CD4-positive, alpha-beta T cell treated with Interleukin-6 for 4 hours (primary cell): ENCODE results near the gene AMPD2.

Experiments
- DNase-seq: peaks from one replicate; pipeline ENCODE4 v3.0.0-alpha.2; 2020; ENCODE audit warnings: mixed read lengths

AMPD2 gene

DNA sequence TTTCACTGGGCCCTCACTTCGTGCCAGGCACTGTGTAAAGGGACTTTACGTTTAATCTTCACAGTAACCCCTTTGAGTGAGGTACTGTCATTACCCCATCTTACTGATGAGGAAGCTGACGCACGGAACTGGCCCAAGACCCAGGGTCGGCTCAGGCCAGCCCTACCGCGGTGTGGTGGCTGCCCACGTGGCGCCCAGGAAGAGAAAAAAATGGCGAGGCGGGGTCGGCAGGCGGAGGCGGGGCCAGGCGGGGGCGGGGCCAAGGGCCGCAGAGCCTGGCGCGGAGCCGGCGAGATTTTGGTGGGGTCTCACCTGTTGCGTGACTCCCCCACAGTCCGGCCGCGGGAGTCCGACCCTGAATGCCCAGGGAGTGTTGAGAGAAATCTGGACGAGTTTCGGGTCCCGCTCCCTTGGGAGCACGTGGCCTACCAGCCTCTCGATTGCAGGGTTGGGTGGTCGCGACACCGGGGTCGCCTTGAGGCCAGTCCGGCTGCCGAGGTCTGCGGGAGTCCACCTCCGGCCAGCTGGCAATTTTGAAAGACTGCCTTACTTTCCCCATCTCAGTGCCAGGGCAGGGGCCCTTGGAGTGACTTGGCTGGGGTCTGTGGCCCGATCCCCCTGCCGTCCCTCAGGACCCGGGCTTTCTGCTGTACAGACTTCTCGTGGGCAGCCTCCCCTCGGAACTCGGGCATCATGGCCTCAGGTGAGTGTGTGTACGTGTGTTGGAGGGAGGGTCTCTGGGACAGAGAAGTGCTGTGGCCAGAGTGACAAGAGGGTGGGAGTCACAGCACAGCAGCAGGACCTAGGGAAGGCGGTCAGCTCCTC, at the start of gene AMPD2, which contains the start of gene GNAT2:
AMPD2 (plus strand) TSS at position 262 of the 825 bp plus-strand sequence. CDS start 1,339 bp downstream, outside the sequence.
GNAT2 (minus strand) TSS at position 41 of the 825 bp plus-strand sequence. CDS start 6,746 bp downstream, outside the sequence.
- peak; percentile 77 for DNase-seq

DNA sequence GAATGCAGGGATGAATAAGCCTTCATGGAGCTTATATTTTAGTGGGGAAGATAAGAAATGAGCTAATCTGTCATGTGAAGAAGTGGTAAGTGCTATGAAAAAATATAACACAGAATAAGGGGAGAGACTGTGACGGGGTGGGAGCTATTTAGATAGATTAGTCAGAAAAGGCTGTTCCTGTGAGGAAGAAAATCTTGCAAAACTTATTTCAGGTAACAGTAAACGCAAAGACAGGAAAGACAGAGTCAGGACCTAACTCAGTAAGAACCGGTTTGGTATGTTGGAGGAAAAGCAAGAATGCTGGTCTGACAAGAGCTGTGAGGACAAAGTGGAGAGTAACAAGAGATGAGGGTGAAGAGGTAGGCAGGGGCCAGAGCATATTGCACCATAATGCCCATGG, 49.2 kb upstream of the AMPD2 start:
- DNase-seq, result no peak

DNA sequence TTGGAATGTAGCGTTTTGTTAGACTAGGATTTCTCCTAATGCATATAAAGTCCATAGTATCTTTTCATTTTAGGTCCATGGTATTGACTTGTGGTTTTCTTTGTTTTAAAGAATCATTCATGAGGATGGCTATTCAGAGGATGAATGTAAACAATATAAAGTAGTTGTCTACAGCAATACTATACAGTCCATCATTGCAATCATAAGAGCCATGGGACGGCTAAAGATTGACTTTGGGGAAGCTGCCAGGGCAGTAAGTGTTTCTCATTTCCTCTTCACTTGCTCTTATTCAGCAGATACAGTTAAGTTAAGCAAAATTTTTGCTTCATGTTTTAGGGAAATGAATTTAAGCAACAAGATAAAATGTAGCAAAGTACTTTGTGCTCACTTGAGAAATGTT, 45.9 kb upstream of the AMPD2 start:
- DNase-seq, result no peak

DNA sequence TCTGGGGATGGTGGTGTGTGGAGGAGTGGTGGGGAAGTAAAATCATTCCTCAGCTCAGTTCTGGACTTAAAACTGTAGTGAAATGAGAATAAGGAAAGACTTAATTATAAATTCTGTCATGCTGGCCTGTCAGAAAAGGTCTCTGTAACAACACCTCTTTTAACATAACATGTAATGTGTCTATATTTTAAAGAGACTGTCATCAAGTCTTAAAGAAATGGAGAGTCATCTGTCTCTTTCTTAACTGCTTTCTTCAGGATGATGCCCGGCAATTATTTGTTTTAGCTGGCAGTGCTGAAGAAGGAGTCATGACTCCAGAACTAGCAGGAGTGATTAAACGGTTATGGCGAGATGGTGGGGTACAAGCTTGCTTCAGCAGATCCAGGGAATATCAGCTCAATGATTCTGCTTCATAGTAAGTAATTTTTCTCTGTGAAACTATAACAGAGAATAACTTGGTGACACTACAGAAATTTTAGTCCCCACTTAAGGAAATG, 40.6 kb upstream of the AMPD2 start:
- no peak for DNase-seq

DNA sequence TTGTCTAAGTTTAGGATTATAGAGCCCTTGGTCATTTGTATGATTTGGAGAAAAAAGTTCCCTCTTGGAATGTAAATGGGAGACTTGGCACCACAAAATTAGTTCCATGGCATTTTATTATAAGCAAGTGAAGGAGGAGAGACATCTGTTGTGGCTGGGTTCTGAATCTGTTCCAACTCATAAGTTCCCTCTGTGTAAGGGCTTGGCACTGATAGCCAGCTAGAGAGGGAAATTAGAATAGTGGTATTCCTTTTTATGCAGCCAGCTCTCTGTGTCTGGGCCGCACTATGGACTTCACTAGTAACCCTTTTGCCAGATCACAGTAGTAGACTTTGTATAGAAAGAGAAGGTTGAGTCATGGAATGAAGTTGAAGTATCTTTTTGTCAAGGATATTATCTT, 40.1 kb upstream of the AMPD2 start:
- no peak for DNase-seq

DNA sequence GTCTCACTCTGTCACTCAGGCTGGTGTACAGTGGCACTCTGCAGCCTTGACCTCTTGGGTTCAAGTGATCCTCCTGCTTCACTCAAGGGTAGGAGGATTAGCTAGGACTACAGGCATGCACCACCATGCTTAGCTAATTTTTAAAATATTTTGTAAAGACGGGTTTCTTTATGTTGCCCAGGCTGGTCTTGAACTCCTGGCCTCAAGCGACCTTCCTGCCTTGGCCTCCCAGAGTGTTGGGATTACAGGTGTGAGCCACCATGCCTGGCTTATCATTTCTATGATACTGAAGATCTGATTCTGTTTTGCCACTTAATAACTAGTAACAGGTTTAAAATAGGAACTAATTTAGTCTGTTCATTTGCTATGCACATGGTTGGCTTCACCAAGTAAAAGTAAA, 37.6 kb upstream of the AMPD2 start:
- DNase-seq, result no peak

DNA sequence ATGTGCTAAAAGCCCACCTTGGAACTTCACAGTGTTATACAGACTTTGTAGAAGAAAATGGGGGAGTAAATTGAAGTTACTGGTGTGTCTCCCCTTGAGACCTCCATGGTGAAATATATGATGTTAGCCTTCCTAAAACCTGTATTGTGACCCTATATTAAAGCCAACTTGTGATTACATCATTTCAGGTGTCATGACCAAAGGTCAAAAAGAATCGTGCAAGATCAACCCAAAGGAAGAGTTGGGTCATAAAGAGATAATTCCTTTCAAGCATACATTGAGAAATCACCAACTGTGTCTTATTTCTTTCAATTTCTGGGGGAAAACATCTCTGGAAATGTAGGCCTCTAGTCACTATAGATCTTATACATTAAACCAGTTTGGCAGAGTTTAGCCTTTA, 34.9 kb upstream of the AMPD2 start:
- DNase-seq, result no peak

DNA sequence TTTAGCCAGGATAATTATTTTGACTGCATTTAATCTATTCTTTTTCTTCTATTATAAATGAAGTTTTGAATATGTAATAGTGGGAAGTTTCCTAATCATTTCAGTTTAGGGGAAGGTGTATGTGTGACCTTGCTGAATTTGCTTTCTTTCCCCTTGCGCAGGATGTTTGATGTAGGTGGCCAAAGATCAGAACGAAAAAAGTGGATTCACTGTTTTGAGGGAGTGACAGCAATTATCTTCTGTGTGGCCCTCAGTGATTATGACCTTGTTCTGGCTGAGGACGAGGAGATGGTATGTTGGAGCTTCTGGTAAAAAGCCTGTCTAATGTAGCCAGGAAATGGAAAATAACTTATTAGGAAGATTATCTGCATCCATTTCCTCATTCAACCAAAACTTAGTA, 33.6 kb upstream of the AMPD2 start:
- no peak for DNase-seq

DNA sequence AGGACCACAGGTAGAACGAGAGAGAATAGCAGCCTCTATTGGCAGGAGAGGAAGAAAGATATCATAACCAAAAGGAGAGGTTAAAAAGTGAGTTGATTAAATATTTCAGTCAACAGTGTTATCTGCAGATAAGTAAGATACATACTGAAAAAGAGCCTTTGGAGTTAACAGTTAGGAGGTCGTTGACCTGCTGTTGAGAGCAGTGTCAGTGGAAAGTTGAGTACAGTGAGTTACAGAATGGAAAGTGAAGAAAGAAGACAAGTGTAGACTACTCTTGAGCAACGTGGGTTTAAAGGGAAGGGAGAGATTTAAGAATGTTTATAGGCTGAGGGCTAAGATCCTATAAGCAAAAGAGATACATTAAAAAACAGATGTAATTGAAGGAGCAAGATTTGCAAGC, 30.5 kb upstream of the AMPD2 start:
- DNase-seq, result no peak

DNA sequence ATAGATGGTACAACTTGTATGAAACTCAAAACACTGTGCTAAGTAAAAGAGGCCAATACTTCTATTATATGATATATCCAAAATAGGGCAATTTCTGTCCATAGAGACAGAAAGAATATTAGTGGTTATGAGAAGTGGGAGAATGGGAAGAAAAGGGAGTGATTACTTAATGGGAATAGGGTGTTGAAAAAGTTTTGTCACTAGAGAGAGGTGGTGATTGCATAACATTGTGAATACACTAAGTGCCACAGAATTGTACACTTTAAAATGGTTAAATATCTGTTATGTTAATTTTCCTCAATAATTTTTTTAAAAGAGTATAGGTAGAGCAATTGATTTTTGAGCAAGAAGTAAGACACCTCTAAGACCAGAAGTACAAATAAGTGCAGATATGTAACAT, 30.0 kb upstream of the AMPD2 start:
- DNase-seq, result no peak

DNA sequence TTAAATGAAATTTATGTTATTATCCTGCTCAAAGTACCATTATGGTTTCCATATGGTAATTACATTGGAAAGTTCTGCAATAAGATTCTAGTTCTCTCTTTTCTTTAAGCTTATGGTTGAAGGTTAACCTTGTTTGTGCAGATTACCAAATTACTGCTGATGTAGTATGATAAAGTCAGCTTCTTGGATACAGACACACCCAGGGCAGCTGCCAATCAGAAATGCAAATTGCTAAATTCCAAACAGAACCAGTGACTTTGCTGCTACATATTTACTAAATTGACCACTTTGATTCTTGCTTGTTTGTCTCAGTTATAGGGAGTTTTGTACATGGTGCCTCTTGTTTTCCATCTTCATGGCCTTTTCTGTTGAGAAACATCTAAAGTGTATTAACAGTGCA, 26.7 kb upstream of the AMPD2 start:
- no peak for DNase-seq

DNA sequence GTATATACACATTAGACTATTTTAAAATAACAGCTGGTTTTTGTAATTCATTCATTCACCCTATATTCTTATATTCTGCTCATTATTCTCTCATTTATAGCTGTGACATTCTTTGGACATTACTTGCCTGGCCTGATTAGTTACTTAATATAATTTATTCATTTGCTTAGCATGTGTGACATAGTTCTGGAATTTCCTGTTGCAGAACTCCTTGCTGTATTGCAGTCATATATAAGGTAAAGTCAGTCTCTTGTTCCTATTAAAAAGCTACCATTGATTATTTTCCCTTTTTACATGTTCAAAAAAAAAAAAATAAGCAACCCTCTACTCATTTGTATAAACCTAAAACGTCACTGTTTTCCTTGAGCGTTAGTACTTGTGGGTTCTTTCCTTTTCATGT, 24.1 kb upstream of the AMPD2 start:
- no peak for DNase-seq

DNA sequence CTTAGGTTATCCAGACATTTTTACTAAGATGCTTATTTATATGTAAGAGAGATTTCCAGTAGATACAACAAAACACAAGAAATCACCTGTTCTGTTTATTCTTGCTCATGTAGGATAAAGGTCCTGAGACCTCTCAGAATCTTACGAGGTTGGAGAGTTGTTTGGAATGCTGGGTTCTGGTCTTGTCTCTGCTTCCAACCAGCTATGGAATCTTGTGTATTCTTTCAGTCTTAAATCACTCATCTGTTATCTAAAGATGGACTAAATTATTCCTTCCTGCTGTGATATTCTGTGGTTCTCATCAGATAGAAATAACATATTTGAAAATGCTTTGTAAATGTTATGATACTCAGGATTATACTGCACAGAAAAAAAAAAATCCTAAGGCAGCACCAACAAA, 21.5 kb upstream of the AMPD2 start:
- no peak for DNase-seq

DNA sequence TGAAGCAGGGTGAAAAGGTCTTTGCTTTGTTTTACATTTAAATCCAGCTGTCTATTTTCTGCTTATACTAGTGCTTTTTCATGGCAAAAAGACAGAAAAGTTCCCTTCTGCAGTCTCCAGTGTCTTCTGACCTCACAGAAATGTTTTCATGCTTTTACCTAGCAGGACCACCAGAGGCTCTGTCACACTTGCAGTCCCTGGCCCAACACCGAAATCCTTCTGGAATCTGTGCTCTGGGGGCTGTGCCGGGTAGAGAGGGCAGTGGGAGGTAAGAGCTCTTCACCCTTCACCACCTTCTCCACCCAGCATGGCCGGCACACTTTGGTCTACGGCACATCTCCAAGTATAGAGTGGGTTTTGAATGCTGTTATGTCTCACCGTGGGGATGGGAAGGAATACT, 21.0 kb upstream of the AMPD2 start:
- DNase-seq, result no peak

DNA sequence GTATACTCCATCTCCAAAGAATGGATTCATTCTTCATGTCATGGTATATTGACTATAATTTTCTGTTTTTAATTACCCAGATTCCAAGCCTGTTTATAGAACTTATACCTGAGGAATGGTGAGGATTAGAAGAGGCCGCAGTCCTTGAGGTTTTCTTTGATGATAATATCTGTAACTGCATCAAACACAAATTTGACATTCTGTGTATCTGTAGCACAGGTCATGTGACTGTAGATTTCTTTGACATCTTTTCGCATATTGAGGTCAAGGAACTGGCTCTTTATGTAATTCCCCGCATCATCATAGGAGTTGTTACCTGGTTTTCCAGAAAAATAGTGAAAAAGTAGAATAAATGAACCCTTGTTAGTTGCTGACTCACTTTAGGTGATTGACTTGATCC, 16.4 kb upstream of the AMPD2 start:
- no peak for DNase-seq

DNA sequence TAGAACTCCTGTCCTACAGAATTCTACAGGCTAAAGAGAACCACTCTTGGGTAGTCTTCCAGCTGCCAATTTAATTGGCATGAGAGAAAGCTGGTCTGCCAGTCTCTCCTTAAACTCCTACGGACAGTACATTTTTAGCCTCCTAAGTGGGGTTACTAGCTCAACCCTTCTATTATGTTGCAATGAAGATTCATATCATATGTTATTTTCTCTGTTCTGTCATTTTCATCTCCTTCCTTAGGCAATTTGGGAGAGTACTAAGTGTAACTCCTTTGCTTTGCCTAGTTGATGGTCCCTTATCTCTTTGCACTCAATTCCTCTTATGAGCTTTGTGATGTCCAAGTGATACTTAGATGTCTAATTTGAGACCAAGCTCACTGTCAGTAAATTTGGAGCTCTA, 14.3 kb upstream of the AMPD2 start:
- no peak for DNase-seq

DNA sequence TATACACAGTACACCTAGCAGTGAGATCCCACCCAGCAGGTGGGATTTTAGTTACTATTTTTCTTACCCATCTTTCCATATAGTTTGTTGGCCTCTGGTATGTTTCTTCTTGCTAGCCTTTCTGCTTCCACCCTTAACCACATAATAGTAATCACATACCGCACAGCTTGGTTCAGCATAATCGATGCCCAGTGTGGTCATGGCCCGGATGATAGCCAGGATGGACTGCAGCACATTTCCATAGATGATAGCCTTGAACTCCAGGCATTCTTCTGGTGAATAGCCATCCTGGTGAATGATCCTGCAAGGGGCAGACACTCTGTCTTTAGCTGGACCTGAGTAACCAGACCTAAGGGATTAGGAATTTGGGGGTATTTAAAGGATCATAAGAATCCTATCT, 9.8 kb upstream of the AMPD2 start:
- DNase-seq, result no peak

DNA sequence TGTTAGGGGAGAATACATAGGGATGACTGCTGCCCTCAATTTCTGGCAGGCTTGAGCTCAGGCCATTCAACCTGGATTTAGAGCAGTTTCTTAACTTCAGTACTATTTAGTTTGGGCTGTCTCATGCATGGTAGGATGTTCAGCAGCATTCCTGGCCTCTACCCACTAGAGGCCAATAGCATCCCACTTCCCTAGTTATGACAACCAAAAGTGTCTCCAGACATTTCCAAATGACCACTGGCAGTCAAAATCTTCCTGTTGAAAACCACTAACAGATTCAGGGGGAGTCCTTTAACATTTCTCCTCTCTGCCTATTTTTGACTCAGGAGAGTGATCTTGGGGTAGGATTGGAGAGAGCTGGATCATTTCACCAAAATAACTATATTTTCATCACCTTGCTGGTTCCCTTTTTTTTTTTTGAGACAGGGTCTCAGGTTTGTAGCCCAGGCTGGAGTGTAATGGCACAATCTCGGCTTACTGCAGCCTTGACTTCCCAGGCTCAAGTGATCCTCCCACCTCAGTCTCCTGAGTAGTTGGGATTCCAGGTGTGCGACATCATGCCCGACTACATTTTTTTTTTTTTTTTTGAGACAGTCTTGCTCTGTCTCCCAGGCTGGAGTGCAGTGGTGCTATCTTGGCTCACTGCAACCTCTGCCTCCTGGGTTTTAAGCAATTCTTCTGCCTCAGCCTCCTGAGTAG, 8.9 kb upstream of the AMPD2 start:
- no peak for DNase-seq

DNA sequence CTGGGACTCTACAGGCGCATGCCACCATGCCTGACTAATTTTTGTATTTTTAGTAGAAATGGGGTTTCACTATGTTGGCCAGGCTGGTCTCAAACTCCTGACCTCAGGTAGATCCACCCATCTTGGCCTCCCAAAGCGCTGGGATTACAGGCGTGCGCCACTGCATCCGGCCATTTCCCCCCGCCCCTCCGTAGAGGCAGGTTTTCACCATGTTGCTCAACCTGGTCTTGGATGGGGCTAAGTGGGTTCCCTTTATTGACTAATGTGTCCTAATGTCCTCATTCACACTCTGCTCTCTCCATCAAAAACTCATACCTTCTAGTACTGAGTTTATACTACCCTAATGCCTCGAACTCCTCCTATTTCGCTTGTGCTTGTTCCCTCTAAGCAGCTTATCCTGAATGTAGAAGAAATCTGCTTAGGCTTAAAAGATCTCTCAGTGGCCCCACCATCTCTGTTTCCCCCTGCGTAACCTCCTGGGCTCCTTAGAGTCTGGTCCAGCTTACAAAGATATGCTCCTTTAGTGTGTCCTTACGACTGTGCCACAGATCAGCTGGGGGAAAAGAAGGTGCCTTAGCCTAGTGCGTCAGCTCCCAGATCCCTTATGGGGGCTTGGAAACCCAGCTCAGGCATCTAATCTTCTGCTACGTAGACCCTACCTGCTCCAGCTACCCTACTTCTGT, 8.2 kb upstream of the AMPD2 start:
- DNase-seq, result no peak

DNA sequence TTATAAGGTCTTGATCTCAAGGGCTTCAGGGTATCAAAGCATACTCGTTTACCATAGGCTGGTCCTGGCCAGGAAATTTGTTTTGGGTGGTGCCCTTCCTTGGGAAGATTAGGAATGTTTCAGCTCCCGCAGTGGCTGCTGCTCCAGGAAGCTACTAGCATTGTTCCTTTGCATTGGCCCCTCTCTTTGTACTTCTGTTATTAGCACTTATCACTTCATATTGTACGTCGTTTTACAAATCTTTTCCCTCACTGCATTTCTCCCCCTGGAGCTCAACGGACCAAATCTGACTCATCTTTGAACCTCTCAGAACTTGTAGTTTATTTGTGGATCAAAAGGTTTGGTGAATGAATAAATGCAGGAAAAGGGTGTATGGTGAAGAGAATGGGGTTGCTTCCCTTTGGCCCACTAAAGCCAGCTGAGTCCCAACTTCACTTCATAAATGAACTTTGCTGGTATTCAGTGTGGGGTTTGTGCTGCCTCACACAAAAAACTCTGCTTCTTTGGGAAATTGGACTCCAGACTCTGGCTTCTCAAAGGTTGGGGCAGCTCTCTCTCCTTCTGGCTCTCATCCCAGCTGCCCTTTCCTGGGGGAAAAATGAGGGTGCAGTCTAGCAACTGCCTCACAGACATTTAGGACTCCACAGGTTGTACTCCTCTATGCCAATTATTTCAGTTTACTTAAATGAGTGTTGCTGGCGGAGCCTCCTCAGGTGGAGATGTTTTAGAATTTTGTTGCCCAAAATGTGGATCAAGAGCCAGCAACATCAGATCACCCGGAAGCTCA, 6.1 kb upstream of the AMPD2 start:
- DNase-seq, result no peak

DNA sequence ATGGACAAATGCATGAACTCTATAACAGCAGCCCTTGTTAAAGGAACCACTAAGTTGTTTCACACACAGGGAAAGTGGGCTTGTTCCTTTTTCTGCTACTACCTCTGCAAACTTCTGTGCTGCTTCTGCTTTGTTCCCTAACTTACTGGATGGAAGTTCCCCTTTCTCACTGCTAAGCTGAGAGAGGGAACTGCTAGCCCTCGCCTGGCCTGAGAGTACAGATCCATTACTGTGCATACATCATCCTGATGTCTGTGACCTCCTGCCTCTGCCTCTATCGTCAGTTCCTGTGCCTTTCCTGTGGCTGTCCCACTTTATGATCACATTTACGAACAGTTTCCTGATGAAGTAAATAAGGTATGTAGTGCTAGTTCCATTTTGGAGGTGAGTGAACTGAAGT, 3.8 kb upstream of the AMPD2 start:
- peak; percentile 24 for DNase-seq

DNA sequence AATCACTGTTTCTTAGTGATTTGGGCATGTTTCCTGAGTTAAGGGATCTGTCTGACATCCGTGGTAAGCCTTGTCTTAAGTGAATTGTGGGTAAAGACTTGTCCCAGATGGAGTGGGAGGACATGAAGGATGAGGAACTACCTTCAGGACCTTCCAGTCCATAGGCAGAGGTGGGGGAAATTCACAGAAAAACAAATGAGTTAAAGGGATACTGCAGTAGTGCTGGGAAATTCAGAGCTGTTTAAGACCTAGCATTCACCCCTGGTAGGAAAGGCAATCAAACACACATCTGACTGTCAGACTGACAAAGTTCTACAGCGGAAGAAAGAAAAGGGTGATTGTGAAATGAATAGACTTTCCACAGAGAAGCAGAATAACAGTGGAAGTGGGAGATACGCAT, 3.2 kb upstream of the AMPD2 start:
- no peak for DNase-seq

DNA sequence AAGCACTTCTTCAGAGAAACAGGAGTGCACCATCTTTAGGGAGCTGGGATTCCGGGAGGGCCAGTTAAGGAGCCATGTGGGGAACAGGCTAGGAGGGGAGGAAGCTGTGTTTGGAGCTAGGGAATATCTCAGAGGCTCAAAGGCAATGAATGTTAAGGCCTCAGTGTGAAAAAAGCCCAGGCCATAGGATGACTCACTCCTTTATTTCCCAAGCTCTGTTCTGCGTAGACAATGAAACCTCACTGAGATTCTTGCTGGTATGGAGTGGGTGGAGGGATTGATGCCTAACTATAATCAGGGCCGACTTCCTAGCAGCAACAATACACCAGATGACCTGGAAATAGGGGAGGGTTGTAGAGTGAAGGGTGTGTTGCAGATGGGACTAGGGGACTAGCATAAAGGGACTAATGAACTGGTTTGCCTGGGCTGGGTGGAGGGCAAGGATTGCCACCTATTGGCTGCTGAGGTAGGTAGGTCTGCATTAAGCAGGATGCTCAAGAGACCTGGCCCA, 2.3 kb upstream of the AMPD2 start:
- DNase-seq, result peak; percentile 16
